ENCODE measurements around the gene DMRTC1B.
"Not testable (repeated sequence)": the region's sequence is repeated elsewhere in the genome, so short reads cannot be mapped to it uniquely, and the experiment has no call there.

DNA sequence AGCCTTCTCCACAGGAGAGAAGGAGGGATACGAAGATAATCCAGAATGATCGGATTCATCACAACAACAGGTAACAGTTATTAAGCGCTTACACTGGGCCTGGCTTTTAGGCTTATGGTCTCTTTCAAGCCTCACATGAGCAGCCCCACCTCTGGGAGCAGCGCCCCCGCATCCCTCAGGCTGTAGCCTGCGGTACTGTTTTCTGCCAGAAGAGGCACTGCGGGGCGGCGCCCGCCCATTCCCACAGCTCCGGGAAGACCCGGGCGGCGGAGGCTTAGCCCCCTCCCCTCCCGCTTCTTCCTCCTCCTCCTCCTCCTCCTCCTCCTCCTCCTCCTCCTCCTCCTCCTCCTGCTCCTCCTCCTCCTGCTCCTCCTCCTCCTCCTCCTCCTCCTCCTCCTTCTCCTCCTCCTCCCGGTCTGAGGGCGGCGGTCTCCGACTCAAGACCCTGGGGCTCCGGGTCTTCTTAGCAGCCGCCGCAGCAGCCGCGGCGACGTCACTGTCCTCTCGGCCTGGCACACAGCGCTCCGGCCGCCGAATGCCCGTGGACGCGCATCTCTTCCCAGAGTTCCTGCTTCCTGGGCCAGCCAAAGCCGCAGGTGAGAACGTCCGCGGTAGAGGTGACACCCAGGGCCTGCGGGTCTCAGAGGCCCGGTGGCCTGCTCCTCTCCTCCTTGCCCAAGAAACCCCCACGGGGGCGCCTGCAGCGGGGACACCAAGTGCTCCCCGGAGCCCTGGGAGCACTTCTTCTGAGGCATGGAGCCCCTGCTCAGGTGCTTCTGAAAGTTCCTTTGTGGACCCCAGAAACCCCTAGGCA is at the start of gene DMRTC1B:
- TF ChIP-seq, protein P1, sequence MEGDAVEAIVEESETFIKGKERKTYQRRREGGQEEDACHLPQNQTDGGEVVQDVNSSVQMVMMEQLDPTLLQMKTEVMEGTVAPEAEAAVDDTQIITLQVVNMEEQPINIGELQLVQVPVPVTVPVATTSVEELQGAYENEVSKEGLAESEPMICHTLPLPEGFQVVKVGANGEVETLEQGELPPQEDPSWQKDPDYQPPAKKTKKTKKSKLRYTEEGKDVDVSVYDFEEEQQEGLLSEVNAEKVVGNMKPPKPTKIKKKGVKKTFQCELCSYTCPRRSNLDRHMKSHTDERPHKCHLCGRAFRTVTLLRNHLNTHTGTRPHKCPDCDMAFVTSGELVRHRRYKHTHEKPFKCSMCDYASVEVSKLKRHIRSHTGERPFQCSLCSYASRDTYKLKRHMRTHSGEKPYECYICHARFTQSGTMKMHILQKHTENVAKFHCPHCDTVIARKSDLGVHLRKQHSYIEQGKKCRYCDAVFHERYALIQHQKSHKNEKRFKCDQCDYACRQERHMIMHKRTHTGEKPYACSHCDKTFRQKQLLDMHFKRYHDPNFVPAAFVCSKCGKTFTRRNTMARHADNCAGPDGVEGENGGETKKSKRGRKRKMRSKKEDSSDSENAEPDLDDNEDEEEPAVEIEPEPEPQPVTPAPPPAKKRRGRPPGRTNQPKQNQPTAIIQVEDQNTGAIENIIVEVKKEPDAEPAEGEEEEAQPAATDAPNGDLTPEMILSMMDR (conservative IDR thresholded peaks at IDR 0.05; ENCODE audit: low read depth, low read length), result not testable (repeated sequence)
- TF ChIP-seq EZH2 (IDR thresholded peaks at IDR 0.05; ENCODE audit: borderline replicate concordance, low read depth, low read length, poor library complexity, severe bottlenecking), result not testable (repeated sequence)

Measured in A673 (cell line).